ENCODE measurements around the gene MAP2K5.

The MAP2K5 gene

GRCh38 chr15:67542420-67543347, at the start of gene MAP2K5:
Gene MAP2K5, plus strand, starts transcription at chr15:67542703. Its CDS starts 633 bp downstream, at chr15:67543336.
- DNase-seq, result peak; percentile 92

DNA sequence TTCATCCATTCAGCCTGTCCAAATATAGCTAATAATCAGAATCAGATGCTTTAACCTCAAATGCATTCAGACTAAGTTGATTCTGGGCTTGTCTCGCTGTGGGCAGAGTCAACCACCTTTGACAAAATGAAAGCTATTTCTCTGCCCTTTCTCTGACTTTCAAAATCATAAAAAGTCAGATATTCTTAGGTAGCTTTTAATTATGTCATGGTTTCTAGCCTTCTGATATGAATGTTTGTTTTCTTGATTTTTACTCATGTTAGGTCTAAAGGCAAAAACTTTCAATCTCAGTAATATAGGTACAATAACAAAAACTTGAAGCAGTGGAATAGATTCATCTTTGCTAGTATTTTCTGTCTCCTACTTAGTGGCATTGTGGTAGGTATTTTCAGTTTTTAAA, 46.9 kb upstream of the MAP2K5 start:
- DNase-seq, result no peak

GRCh38 chr15:67501177-67501835, 41.2 kb upstream of the MAP2K5 start:
- peak; percentile 59 for DNase-seq

DNA sequence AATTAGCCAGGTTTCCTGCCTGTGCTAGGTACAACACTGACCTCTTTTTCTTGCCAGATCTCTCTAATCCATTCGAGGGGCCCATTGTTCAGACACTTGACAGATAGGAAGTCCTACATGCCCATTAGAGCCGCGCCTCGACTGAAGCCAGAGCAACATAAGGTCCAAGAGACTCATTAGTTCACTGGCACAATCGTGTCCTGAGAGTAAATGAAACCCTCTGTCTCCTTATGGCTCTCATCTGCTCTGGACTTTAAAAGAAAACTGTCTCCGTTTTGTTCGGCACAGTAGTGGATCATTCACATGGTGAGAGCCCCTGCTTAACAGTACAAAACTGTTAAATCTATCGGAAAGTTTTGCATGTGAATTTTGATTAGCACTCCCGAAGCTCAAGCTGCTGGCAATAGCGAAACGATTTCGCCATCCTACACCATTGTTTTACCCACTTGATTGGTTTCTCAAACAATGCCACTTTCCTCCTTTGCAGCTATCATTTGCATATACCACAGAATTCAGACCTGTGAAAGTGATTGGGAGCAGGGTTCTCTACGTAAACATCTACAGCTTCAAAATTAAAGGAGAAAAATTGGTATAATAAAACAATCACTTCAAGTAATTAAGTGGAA, 40.6 kb upstream of the MAP2K5 start:
- DNase-seq, result no peak

GRCh38 chr15:67504056-67504455, 38.4 kb upstream of the MAP2K5 start:
- no peak for DNase-seq

DNA sequence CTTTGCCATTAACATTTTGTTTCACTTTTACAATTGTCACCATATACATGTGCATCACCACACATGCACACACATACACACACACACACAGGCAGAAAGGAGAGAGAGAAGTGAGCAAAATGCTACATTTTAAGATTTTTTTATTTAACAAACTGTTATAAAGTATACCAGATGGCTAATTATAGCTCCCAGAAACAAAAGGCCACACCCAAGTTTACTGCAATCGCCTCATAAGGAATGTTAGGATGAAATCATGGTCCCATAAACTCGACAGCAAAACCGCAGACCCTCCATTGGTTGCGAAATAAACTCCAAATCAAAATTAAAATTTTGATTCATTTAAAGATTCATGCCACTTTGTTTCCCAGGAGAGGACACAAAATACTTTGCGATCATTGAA, 37.7 kb upstream of the MAP2K5 start:
- no peak for DNase-seq

DNA sequence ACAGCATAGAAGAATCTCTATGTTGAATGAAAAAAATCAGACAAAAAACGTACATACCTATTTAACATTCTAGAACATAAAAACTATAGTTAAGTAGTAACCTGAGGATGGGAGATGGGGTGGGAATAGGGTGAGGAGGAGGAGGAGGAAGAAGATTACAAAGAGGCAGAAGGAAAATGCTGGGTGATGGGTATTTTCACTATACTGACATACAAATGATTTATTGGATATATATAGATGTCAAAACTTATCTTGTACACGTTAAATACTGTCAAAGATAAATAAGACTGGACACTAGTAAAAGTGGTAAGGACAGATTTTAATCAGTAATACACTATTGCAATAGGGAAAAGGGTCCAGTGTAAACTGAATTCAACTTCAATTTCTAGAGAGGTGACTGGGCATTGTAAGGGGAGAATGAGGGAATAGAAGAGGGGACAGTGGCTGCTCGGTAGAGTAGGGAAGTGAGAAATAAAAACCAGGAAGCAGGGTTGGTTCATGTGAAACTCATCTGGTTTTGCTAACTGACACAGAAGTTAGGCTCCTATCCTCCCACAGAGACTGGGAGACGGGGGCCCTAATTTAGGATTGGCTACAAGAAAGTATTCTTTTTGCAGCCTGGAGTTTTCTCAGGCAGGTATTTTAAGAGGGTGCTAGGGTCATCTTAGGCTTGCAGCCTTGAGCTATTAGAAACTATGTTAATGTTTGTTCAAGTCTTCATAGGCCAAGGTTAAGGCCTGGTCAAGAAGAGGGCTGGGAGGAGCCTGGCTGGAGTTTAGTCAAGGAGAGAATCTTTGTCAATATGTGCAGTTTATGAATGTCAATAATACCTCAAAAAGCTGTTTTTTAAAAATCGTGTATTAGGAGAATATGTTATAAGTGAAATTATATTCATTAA, 36.6 kb upstream of the MAP2K5 start:
- DNase-seq, result no peak

DNA sequence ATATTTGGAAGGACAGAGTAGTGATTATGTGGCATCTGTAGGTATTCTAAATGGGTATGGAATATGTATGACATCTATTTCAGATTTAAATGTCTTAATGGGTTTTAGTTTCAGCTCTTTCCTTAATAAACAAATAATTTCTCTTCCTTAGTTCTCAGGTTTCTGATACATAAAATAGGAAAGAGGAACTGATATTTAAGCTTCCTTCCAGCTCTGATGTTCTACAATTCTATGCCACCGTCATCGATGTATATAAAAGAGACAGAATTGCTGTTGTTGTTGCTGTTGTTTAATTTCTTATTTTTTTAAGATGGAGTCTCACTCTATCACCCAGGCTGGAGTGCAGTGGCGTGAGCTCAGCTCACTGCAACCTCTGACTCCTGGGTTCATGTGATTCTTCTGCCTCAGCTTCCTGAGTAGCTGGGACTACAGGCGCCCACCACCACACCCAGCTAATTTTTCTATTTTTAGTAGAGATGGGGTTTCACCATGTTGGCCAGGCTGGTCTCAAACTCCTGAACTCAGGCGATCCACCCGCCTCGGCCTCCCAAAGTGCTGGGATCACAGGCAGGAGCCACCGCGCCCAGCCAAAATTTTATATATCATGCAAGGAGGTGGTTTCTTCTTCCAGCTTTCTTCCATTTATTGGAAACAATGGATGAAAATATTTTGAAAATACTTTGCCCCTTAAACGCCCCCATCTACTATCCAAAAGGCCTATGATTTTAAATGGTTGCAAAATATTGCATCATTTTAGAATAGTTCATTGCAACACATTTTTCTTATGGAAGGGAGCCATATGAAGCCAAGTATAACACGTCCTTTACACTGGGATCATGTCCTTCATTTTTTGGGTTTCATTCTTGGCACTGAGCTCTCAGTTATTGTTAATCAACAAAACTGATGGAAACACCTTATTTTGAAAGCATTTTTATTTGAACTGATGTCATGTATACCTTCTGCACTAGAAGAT, 35.4 kb upstream of the MAP2K5 start:
- DNase-seq, result no peak

DNA sequence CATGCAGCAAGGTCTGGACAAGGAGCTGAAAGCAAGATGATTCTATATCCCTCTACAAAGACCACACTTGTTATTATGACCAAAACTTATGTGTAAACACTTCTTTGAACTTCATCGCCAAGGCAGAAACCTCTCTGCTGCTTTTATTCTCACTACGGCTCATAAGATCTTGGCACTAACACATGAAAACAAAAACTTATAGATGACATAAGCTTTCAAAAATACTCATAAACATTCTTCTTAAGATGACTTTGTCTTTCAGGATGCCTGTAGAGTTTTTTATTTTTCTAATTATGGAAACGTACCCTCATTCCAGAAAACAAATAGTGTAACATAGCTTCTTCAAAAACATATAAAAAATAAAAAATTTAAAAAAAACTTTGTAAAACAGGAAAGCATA, 34.1 kb upstream of the MAP2K5 start:
- DNase-seq, result no peak

DNA sequence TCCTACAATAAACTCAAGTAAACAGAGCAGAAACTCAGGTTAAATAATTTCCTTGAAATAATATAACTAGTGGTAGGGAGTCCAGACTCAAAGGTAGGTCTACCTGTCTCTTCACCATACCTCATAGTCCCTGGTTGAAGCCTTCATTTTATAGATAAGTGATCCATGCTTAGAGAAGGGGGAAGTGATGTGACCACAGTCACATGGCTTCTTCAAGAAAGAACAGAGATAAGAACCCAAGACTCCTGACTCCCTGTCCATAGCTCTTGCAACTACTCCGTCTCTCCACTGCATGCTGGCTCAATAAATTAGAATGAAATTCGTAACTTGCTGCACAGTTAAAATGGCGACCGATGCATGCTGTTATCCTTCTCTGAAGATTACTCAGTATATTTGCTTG, 32.6 kb upstream of the MAP2K5 start:
- peak; percentile 76 for DNase-seq

DNA sequence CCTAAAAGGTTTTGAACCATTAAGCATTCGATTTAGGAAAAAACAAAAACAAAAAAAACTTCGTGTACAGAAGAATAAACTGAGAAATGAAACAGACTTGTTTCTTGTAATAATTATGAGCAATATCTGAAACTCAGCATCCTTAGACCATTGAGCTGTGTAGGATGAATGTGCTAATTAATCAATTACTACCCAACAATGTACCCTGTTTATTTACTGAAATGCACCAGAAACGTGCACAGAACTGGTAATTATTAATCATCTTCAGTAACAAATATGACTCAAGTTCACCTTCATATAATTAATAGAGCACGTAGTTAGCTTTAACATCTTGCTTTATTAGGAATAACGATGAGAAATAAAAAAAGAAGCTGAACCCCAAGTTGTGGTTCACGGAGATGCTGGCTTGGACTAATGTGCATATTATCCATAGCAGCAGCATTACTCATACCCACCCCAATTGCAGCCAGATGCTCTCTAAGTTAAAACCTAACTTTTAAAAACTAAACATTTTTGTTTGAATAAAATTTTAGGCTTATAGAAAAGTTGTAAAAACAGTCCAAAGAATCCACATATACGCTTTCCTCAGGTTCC, 31.8 kb upstream of the MAP2K5 start:
- no peak for DNase-seq

- no peak for DNase-seq
Observed at GRCh38 chr15:67511606-67512005, 30.9 kb upstream of the MAP2K5 start.

DNA sequence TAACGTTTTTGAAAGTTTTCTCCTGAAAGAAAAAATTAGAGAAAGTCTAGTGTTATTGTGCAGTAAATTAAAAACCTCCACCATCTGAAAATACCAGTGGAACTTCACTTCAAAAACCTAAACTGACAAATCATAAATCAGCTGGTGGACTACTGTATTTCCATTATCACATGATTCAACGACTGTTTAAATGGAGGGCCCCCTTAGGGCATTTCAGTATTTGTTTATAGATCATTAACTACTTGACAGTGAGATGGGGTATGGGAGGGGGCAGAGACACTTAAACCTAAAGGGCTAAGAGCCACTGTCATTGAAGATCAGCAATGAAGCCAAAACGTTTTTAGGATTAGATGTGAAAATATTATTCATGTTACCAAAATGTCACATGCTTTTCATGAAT, 30.4 kb upstream of the MAP2K5 start:
- DNase-seq, result no peak

GRCh38 chr15:67512933-67513714, 29.4 kb upstream of the MAP2K5 start:
- DNase-seq, result no peak

DNA sequence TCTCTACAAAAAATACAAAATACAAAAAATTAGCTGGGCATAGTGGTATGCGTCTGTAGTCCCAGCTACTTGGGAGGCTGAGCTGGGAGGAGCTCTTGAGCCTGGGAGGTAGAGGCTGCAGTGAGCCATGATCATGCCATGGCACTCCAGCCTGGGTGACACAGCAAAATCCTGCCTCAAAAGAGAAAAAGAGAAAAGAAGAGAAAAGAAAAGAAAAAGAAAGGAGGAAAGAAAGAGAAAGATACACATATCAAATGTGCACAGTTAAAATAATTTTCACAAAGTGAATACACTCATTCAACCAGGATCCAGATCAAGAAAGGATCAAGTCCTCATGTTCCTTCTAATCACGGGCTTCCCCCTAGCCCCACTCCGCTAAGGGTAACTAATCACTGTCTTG, 27.4 kb upstream of the MAP2K5 start:
- no peak for DNase-seq

DNA sequence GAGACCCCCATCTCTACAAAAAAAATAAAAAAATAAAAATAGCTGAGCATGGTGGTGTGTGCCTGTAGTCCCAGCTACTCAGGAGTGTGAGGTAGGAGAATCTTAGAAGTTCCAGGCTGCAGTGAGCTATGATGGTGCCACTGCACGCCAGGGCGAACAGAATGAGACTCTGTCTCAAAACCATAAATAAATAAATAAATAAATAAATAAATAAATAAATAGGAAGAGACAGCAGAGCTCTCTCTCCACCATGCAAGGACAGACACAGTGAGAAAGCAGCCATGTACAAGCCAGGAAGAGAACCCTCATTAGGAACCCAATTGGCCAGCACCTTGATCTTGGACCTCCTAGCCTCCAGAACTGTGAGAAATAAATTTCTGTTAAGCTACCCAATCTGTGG, 26.9 kb upstream of the MAP2K5 start:
- DNase-seq, result no peak

GRCh38 chr15:67520321-67521028, 22.0 kb upstream of the MAP2K5 start:
- peak; percentile 55 for DNase-seq

DNA sequence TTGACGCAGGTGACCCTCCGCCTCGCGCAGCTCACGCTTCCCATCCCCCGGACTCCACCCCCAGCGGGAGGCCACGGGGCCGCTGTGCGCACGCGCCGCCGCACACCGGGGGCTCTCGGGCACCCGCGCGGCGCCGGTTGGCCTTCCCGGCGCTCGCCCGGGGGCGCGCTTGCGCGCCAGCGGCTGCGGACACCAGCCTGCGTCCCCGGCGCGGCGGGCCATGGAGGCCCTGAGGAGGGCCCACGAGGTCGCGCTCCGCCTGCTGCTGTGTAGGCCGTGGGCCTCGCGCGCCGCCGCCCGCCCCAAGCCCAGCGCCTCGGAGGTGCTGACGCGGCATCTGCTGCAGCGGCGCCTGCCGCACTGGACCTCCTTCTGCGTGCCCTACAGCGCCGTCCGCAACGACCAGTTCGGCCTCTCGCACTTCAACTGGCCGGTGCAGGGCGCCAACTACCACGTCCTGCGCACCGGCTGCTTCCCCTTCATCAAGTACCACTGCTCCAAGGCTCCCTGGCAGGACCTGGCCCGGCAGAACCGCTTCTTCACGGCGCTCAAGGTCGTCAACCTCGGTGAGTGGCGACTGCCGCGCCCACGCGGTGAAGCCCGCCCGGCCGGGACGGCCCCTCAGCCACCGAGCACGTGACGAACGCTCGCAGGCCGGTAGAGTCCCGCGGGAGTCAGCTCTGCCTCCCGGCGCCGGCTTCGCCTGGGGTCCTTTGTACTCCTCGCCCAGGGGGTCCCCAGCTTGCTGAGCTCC, 21.3 kb upstream of the MAP2K5 start, which contains the start of gene C15orf61:
Gene C15orf61, plus strand, starts transcription at position 103 of the 754 bp plus-strand sequence. Its CDS starts 118 bp downstream, at position 221.
- DNase-seq, result peak; percentile 88

Measured in hematopoietic multipotent progenitor cell treated with erythropoietin and hydrocortisone succinate and interleukin-3 and kit ligand, for 6 days (in vitro differentiated cells).